Kidney (tissue), 14 donors: Measurements from ENCODE around the gene MKNK2. TPM values are rescaled to one million over a fixed set of nuclear protein-coding genes. Genes with fewer than 3 reads are reported as not detected.
A peak's percentile ranks its signal among the peaks of the same experiment; 100 is the strongest.

ENCODE experiments used
- DNase-seq, 5 donors: peaks; one replicate each; pipeline ENCODE4 v3.0.0-alpha.2; 2013 to 2020
- FAIRE-seq: peaks from 2 replicates; lab custom pipeline; 2012; peaks lifted over from hg19 to GRCh38; lab: Jason Lieb, UNC
- H3K27ac ChIP-seq, 2 donors: one replicate each; pipeline ENCODE4 v1.7.0; 2013; ENCODE audit warnings: low read depth in 2 of 2, low read length in 2 of 2, inconsistent platforms in 1 of 2
- H3K27me3 ChIP-seq: one replicate; pipeline ENCODE4 v1.7.1; 2013; ENCODE audit warnings: low read length, inconsistent platforms; ENCODE audit not compliant: control insufficient read depth, insufficient read depth
- H3K36me3 ChIP-seq, 3 donors: one replicate each; pipeline versions ENCODE4 v1.7.0 to v1.7.1; 2013; ENCODE audit warnings: low read length in 3 of 3, control low read depth in 1 of 3, inconsistent platforms in 1 of 3; ENCODE audit not compliant: insufficient read depth in 3 of 3, control insufficient read depth in 2 of 3
- H3K4me1 ChIP-seq, 3 donors: one replicate each; pipeline versions ENCODE4 v1.7.0 to v1.7.1; 2013; ENCODE audit warnings: low read length in 3 of 3, inconsistent platforms in 1 of 3, low read depth in 1 of 3; ENCODE audit not compliant: control insufficient read depth in 2 of 3, insufficient read depth in 2 of 3
- H3K4me3 ChIP-seq, 3 donors: one replicate each; pipeline versions ENCODE4 v1.7.0 to v1.8.1; 2013; ENCODE audit warnings: low read length in 3 of 3, control low read depth in 1 of 3, inconsistent platforms in 1 of 3
- H3K9ac ChIP-seq, 3 donors: one replicate each; pipeline versions ENCODE4 v1.7.0 to v1.7.1; 2013; ENCODE audit warnings: low read length in 3 of 3, control low read depth in 1 of 3, inconsistent platforms in 1 of 3
- H3K9me3 ChIP-seq, 3 donors: one replicate each; pipeline versions ENCODE4 v1.7.0 to v1.7.1; 2013; ENCODE audit warnings: low read length in 3 of 3, control low read depth in 1 of 3, inconsistent platforms in 1 of 3; ENCODE audit not compliant: control insufficient read depth in 2 of 3, insufficient read depth in 1 of 3
- intact Hi-C: fragments of 100-400 bp; cut with DNase I; formaldehyde crosslinking; loops from one replicate; pipeline ENCODE4 v1.11.1; 2022
- polyA plus RNA-seq: library from polyadenylated mRNA; stranded (reverse); fragments of 350-450 nt; fragmentation: Illumina TruSeq; extraction: RNeasy Lipid Tissue Mini Kit (QIAGEN cat#74804); gene quantifications from one replicate; pipeline ENCODE4 v1.2.3, GENCODE V29; 2014; ENCODE audit warnings: low read depth, low replicate concordance; ENCODE audit not compliant: insufficient read depth
- total RNA-seq: library from RNA; stranded (reverse); fragmentation: NEBNext Ultra II Directional; extraction: Animal tissue kit (Norgen Biotek cat#: 25700); gene quantifications from one replicate; pipeline ENCODE4 v1.2.1, GENCODE V29; 2021
- TF ChIP-seq, protein P1 (sequence below): IDR thresholded peaks from 3 replicates; pipeline ENCODE4 v1.5.1; 2012; ENCODE audit warnings: mild to moderate bottlenecking, moderate library complexity, borderline replicate concordance; ENCODE audit not compliant: insufficient read depth; ENCODE audit errors: extremely low read depth
- donor health status: control.
- donor health status: control.
- donor health status: control.
- donor health status: control.
- donor health status: control.
- donor health status: DM: yes; HTN: yes; CAD: no.
- donor health status: Normal renal cell carcinoma (clear cell type).

Gene MKNK2
- total and polyA plus RNA-seq, 2 donors from 2014 or later: 67.2 to 190 TPM

DNA sequence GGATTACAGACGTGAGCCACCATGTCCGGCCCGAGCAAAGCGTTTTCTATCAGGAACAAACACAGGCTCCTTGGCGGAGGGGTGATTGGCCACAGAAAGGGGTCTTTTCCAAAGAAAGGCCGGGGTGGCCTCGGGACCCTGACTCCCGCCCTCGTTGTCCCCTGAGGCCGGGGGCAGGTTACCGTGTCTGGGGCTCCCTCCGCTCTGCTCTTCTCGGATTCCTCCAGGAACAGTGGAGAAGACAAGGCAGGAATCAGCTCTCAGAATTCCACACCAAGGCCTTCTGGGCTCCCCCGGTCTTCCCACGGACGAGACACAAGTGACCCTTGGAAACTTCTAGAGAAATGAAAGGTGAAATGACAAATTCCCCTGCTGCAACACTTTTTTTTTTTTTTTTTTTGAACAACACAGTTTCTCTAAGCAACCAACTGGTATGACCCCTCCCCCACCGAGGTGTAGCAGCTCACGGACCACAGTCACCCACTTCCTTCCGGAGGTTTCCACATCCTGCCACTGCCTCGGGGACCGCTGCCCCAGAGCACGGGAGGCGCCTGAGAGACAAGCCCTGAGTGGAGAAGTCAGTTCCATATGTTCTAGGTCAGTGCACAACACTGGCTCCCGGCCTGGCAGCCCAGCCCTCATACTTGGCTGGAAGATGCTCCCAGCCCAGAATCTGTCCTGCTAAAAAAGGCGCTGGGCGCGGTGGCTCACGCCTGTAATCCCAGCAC, 34.1 kb upstream of the MKNK2 start:
- Histone ChIP-seq H3K27ac (peak overlapping the region in 1 of 2 donors; percentile 17), H3K4me3 (no peak overlapping the region), H3K27me3 (no peaks in the 10 kb centered on the region), H3K36me3 (peaks cover 0 to 2% (median 0%) of the 10 kb centered on the region in 3 donors), H3K4me1 (peaks cover 0 to 4% (median 0%) of the 10 kb centered on the region in 3 donors), H3K9ac (no peak overlapping the region), H3K9me3 (no peaks in the 10 kb centered on the region)
- DNase-seq (peak in 4 of 5 donors; percentile 40 to 88 (median 52)), FAIRE-seq (no peak)
- TF ChIP-seq, protein P1, sequence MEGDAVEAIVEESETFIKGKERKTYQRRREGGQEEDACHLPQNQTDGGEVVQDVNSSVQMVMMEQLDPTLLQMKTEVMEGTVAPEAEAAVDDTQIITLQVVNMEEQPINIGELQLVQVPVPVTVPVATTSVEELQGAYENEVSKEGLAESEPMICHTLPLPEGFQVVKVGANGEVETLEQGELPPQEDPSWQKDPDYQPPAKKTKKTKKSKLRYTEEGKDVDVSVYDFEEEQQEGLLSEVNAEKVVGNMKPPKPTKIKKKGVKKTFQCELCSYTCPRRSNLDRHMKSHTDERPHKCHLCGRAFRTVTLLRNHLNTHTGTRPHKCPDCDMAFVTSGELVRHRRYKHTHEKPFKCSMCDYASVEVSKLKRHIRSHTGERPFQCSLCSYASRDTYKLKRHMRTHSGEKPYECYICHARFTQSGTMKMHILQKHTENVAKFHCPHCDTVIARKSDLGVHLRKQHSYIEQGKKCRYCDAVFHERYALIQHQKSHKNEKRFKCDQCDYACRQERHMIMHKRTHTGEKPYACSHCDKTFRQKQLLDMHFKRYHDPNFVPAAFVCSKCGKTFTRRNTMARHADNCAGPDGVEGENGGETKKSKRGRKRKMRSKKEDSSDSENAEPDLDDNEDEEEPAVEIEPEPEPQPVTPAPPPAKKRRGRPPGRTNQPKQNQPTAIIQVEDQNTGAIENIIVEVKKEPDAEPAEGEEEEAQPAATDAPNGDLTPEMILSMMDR: no peak
- intact Hi-C loops: no loop called here

DNA sequence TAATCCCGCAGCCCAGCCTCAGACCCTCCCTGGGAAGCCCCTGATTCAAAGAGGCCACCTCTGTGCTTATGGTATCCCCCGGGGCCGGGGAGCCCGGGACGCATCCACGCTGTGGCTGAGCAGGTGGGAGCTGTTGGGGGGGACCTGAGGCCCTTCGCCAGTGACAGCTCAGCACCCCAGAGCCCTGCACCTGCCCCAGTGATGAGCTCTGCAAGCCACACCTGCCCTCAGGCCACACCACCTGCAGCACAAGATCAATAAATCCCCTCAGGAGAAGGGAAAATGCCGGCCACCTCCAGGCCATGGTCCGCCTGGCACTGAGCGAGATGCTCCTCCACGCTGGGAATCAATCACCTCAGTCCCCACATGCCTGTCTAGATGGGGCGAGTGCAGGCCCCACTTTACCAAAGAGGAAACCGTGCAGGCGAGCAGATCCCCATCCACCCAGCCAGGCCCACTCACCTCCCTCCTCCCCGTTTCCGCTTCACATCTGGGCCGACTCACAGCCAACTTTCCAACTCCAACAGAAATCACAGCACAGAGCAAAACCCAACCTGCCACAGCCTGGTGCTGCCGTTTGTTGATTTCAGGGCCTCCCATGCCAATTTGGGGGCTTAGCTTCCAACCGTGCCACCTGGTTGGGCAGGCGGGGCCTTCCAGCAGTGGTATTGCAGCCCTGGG, 32.3 kb upstream of the MKNK2 start:
- FAIRE-seq (no peak), DNase-seq (no peak)
- H3K27me3 ChIP-seq: no peaks in the 10 kb centered on the region
- peaks cover 0 to 6% (median 0%) of the 10 kb centered on the region in 3 donors for H3K36me3 ChIP-seq
- no peak overlapping the region for H3K4me3 ChIP-seq
- peaks cover 0 to 2% (median 0%) of the 10 kb centered on the region in 3 donors for H3K4me1 ChIP-seq
- TF ChIP-seq, protein P1: no peak
- intact Hi-C loops: no loop called here
- H3K9me3 ChIP-seq: no peaks in the 10 kb centered on the region
- no peak overlapping the region for H3K9ac ChIP-seq
- no peak overlapping the region for H3K27ac ChIP-seq

DNA sequence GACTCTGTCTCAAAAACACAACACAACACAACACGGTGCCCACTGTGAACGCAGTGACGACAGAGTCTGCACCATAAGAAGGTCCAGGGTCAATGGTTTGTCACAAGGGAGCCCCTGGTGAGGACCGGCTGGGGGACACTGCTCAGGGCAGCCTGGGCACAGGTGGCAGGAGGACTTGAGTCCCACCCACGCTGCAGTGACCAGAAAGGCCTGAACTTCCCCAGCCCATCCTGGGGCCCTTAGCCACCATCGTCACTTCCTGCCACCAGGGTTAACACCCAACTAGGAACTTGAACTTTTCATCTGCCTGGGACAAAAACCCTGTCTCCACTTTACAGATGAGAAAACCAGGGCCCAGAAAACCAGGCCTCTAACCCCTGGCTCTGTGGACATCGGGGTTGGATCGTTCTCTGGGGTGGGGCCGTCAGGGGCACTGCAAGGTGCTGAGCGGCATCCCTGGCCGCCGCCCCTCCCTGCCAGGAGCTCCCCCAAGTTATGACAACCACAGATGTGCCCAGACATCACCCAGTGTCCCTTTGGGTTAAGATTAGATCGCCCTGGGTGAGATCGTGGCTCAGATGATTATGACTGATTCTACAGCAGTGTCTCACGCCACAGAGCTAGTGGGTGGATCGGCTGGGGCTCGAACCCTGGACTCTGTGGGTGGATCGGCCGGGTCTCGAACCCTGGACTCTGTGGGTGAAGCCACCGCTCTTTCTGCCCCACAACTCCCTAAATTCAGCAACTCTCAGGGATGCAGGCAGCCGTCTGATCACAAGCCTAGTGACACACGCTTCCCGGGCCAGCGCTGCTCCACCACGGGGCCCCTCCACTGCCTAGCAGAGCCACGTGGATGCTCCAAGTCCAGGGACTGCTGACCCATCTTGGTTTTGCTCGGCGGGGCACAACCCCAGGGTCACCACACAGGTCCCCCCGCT, 31.1 kb upstream of the MKNK2 start:
- H3K4me1 ChIP-seq: peaks cover 0 to 2% (median 0%) of the 10 kb centered on the region in 3 donors
- H3K27me3 ChIP-seq: no peaks in the 10 kb centered on the region
- FAIRE-seq (no peak), DNase-seq (peak in 1 of 5 donors; percentile 73)
- no peak overlapping the region for H3K9ac ChIP-seq
- peaks cover 0 to 11% (median 0%) of the 10 kb centered on the region in 3 donors for H3K36me3 ChIP-seq
- no peak overlapping the region for H3K4me3 ChIP-seq
- TF ChIP-seq, protein P1: no peak
- H3K9me3 ChIP-seq: no peaks in the 10 kb centered on the region
- H3K27ac ChIP-seq: no peak overlapping the region
- intact Hi-C loops: no loop called here
